HepG2 (cell line): ENCODE results near the gene LITAFD. TPM values are rescaled to one million over a fixed set of nuclear protein-coding genes. Genes with fewer than 3 reads are reported as not detected.
A peak's percentile ranks its signal among the peaks of the same experiment; 100 is the strongest.

Source experiments
- ATAC-seq: fragments of 200-7000 bp; cut with Tn5 transposase; 3 replicates; pipeline ENCODE4 v1.9.1; 2020; ENCODE audit warnings: mild to moderate bottlenecking, moderate library complexity
- BruUV-seq: library from RNA; stranded (reverse); fragments of 400-500 nt; replicated peaks from 2 replicates; lab custom pipeline; 2021; lab: Mats Ljungman, UMichigan
- CTCF ChIA-PET: fragments of 300-600 bp; formaldehyde crosslinking; extraction: SDS; loops from one replicate; lab custom pipeline; 2021; ENCODE audit warnings: low total read pairs, inconsistent platforms, low intra/inter-chr PET ratio; lab: Yijun Ruan, JAX
- POLR2A ChIA-PET: fragments of 350-600 bp; sonication (Branson Sonifier 250); formaldehyde crosslinking; loops from one replicate; lab custom pipeline; 2020; ENCODE audit warnings: antibody characterized with exemption, inconsistent platforms; lab: Yijun Ruan, JAX
- DNase-seq: peaks from one replicate; pipeline ENCODE4 v3.0.0-alpha.2; 2015; ENCODE audit warnings: low spot score
- FAIRE-seq: peaks from 3 replicates; lab custom pipeline; 2011; peaks lifted over from hg19 to GRCh38; lab: Jason Lieb, UNC
- H2AFZ ChIP-seq: one replicate; pipeline ENCODE4 v1.6.1; 2011; ENCODE audit warnings: low read length, inconsistent platforms
- H3K27ac ChIP-seq: fragments of 300-600 bp; 3 replicates; pipeline ENCODE4 v1.8.0; 2011; ENCODE audit warnings: mixed run types, mild to moderate bottlenecking, mixed read lengths, low read length, inconsistent platforms; ENCODE audit not compliant: insufficient read depth; ENCODE audit errors: extremely low read length
- H3K27me3 ChIP-seq, 2 experiments: fragments of 200-600 bp in 1 of 2; 2 replicates in 1 of 2; 3 replicates in 1 of 2; pipeline versions ENCODE4 v1.6.0 to v1.8.0; 2011; ENCODE audit warnings: low read length in 2 of 2, mild to moderate bottlenecking in 2 of 2, moderate library complexity in 2 of 2, inconsistent platforms in 1 of 2; ENCODE audit not compliant: insufficient read depth in 2 of 2, control insufficient read depth in 1 of 2
- H3K36me3 ChIP-seq, 2 experiments: fragments of 200-600 bp in 1 of 2; replicated peaks in 1 of 2; 2 replicates in 1 of 2; 3 replicates in 1 of 2; pipeline versions ENCODE4 v1.5.1 to v1.8.0; 2011; ENCODE audit warnings: low read length in 2 of 2, inconsistent platforms in 1 of 2; ENCODE audit not compliant: insufficient read depth in 2 of 2, control insufficient read depth in 1 of 2
- H3K4me1 ChIP-seq: 2 replicates; pipeline ENCODE4 v1.5.1; 2012; ENCODE audit warnings: low read length, inconsistent platforms; ENCODE audit not compliant: insufficient read depth
- H3K4me2 ChIP-seq: 2 replicates; pipeline ENCODE4 v1.6.0; 2011; ENCODE audit warnings: low read depth, low read length, inconsistent platforms
- H3K4me3 ChIP-seq, 3 experiments: fragments of 200-600 bp in 1 of 3; sonication (generic), shearing (Covaris generic) in 1 of 3; replicated peaks in 1 of 3; 2 replicates each; pipeline ENCODE4 v1.5.1; 2011 to 2016; ENCODE audit warnings: low read length in 3 of 3, inconsistent platforms in 2 of 3, low read depth in 2 of 3, mild to moderate bottlenecking in 2 of 3, control low read depth in 1 of 3, mixed read lengths in 1 of 3; ENCODE audit not compliant: insufficient read depth in 1 of 3
- H3K79me2 ChIP-seq: one replicate; pipeline ENCODE4 v1.6.1; 2011; ENCODE audit warnings: low read length, inconsistent platforms; ENCODE audit not compliant: insufficient read depth
- H3K9ac ChIP-seq: 2 replicates; pipeline ENCODE4 v1.6.0; 2011; ENCODE audit warnings: mild to moderate bottlenecking, low read depth, low read length, inconsistent platforms; ENCODE audit not compliant: insufficient read depth
- H3K9me3 ChIP-seq: 2 replicates; pipeline ENCODE4 v1.5.1; 2012; ENCODE audit warnings: mild to moderate bottlenecking, low read length
- H4K20me1 ChIP-seq: 2 replicates; pipeline ENCODE4 v1.6.0; 2011; ENCODE audit warnings: inconsistent platforms, mild to moderate bottlenecking, low read length, moderate library complexity; ENCODE audit not compliant: insufficient read depth
- SMARCC2 ChIP-seq: fragments of 450-650 bp; IDR thresholded peaks from 2 replicates; pipeline ENCODE4 v1.6.1; 2017; ENCODE audit warnings: antibody characterized with exemption, mild to moderate bottlenecking
- ZIK1 ChIP-seq: sonication (generic); formaldehyde crosslinking; IDR thresholded peaks from 2 replicates; pipeline ENCODE4 v1.5.0; 2020; ENCODE audit warnings: mild to moderate bottlenecking, low read depth, missing genetic modification reagents, borderline replicate concordance
- ZNF235 ChIP-seq: sonication (generic); formaldehyde crosslinking; IDR thresholded peaks from 2 replicates; pipeline ENCODE4 v1.8.1; 2023; ENCODE audit warnings: mild to moderate bottlenecking, missing genetic modification reagents, borderline replicate concordance
- ZNF800 ChIP-seq: sonication (generic); formaldehyde crosslinking; IDR thresholded peaks from 2 replicates; pipeline ENCODE4 v1.4.0; 2020; ENCODE audit warnings: missing genetic modification reagents
- WGBS: methylation state at CpG from one replicate; pipeline ENCODE4 v1.1.6; 2017; ENCODE audit warnings: low lambda C conversion rate; 5-methylcytosine and 5-hydroxymethylcytosine counted together
- in situ Hi-C: cut with HindIII; loops from 2 replicates; pipeline ENCODE4 v1.10.0; 2017; ENCODE audit warnings: low pct_unique_long_range_greater_than_20kb; ENCODE audit not compliant: extremely low pct_ligation_motif_present
- intact Hi-C: fragments of 100-400 bp; cut with micrococcal nuclease; formaldehyde crosslinking; loops from one replicate; pipeline ENCODE4 v1.10.0; 2022; ENCODE audit not compliant: unreplicated experiment
- polyA plus RNA-seq, 8 experiments: library from polyadenylated mRNA; depleted of rRNA in 3 of 8; stranded (reverse) in 7 of 8; unstranded in 1 of 8; fragments of >200 nt; fragmentation: Illumina TruSeq in 4 of 8; extraction: Trizol in 4 of 8; gene quantifications; 2 replicates each; pipeline versions ENCODE4 v1.2.1 to v1.2.3, GENCODE V29; 2011 to 2016; ENCODE audit warnings: low read depth in 4 of 8, missing spikeins in 1 of 8, mixed read lengths in 1 of 8; ENCODE audit not compliant: insufficient read depth in 1 of 8
- total RNA-seq, 5 experiments: library from RNA; depleted of rRNA; stranded (reverse); fragments of >200 nt; fragmentation: Illumina TruSeq; extraction: Trizol; gene quantifications; 2 replicates each; pipeline ENCODE4 v1.2.3, GENCODE V29; 2016; ENCODE audit warnings: low read depth in 1 of 5

Gene LITAFD
- total and polyA plus RNA-seq, 2 of the 13 experiments (the other 11 are each of a cell fraction or from before 2014, with no cell fraction given), result not detected

DNA sequence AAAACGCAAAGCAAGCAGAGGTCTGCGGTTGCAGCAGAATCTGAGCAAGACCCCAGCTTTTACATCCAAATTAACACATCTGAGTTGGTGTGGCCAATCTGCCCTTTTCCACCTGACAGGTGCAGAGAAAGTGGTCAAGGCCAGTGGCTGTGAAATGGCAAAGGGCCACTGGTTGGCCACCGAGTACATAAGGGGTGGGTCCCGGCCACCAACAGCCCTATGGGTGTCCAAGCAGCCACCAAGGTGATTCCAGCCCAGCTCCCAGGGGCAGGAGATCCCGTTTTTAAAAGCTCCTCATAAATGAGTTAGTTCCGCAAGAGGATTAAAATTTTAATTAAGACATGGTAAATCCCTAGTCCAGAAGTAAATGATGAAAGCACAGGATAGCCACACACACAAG is 52.5 kb downstream of the LITAFD start:
- ChIA-PET CTCF (interaction anchor here (1.5 kb wide), 1 partner anchor 26 kb away, joined by 3 read pairs; no protein-coding TSS in a partner anchor), POLR2A (interaction anchor here (1.0 to 1.2 kb wide), 2 partner anchors 74 to 157 kb away, joined by 3 to 4 read pairs; partner anchors contain the start of gene HAPSTR1)
- ATAC-seq, result no peak
- TF ChIP-seq ZNF800 (CRISPR knock-in tag), result 0 out of 2 replicates have a peak, but pooled peaks have one; percentile 31
- TF ChIP-seq ZNF235 (CRISPR knock-in tag), result 0 out of 2 replicates have a peak, but pooled peaks have one; percentile 20
- no peak for TF ChIP-seq ZIK1
- TF ChIP-seq SMARCC2, result no peak
- H4K20me1 ChIP-seq, result peaks cover 100% of the 10 kb centered on the region
- H3K79me2 ChIP-seq, result peaks cover 100% of the 10 kb centered on the region
- no peaks in the 10 kb centered on the region for H3K27me3 ChIP-seq
- 80% methylated on average over 6 of the region's 6 CpGs for WGBS
- H2AFZ ChIP-seq, result no peak overlapping the region
- DNase-seq, result no peak
- H3K9ac ChIP-seq, result no peak overlapping the region
- H3K4me1 ChIP-seq, result peaks cover 54% of the 10 kb centered on the region
- FAIRE-seq, result no peak
- intact Hi-C loops (loop anchor here (10.0 kb wide), 2 partner anchors 160 to 200 kb away; partner anchors contain the start of gene HAPSTR1), in situ Hi-C loops (no loop called here)
- H3K36me3 ChIP-seq, result peaks cover 6 to 10% of the 10 kb centered on the region in 2 experiments
- no TSS peak for BruUV-seq
- no peaks in the 10 kb centered on the region for H3K9me3 ChIP-seq
- no peak overlapping the region for H3K27ac ChIP-seq
- no peak overlapping the region for H3K4me3 ChIP-seq
- H3K4me2 ChIP-seq, result no peak overlapping the region

Other genes with a start within 250 kb of the LITAFD start
- gene ABAT, start 207.7 kb upstream of the LITAFD start, total RNA-seq (2016; rRNA removed; fragmentation: Illumina TruSeq; extraction: Trizol), result 97.3 and 123 TPM in 2 replicates
- gene ABAT, start 207.7 kb upstream of the LITAFD start, polyA plus RNA-seq (2011; rRNA removed), result 47.6 and 55.0 TPM in 2 replicates
- gene TMEM186, start 84.7 kb upstream of the LITAFD start, total RNA-seq (2016; rRNA removed; fragmentation: Illumina TruSeq; extraction: Trizol), result 19.2 and 19.3 TPM in 2 replicates
- 16.2 and 16.6 TPM in 2 replicates for gene TMEM186, start 84.7 kb upstream of the LITAFD start, polyA plus RNA-seq (2011; rRNA removed)
- 93.7 and 100 TPM in 2 replicates for gene PMM2, start 84.5 kb upstream of the LITAFD start, total RNA-seq (2016; rRNA removed; fragmentation: Illumina TruSeq; extraction: Trizol)
- 50.5 and 52.2 TPM in 2 replicates for gene PMM2, start 84.5 kb upstream of the LITAFD start, polyA plus RNA-seq (2011; rRNA removed)
- gene CARHSP1, start 13.3 kb upstream of the LITAFD start, total RNA-seq (2016; rRNA removed; fragmentation: Illumina TruSeq; extraction: Trizol), result 345 and 349 TPM in 2 replicates
- 173 and 193 TPM in 2 replicates for gene CARHSP1, start 13.3 kb upstream of the LITAFD start, polyA plus RNA-seq (2011; rRNA removed)
- 173 and 177 TPM in 2 replicates for gene USP7, start 81.6 kb downstream of the LITAFD start, total RNA-seq (2016; rRNA removed; fragmentation: Illumina TruSeq; extraction: Trizol)
- gene USP7, start 81.6 kb downstream of the LITAFD start, polyA plus RNA-seq (2011; rRNA removed), result 52.5 and 58.4 TPM in 2 replicates
- 83.2 and 98.4 TPM in 2 replicates for gene HAPSTR1, start 209.3 kb downstream of the LITAFD start, total RNA-seq (2016; rRNA removed; fragmentation: Illumina TruSeq; extraction: Trizol)
- 23.6 and 25.2 TPM in 2 replicates for gene HAPSTR1, start 209.3 kb downstream of the LITAFD start, polyA plus RNA-seq (2011; rRNA removed)